GM04504 (cell line): ENCODE data around the gene DENND10.
"Not testable (repeated sequence)": the region's sequence is repeated elsewhere in the genome, so short reads cannot be mapped to it uniquely, and the experiment has no call there.

Experiments used
- DNase-seq: peaks from one replicate; pipeline ENCODE4 v3.0.0-alpha.2; 2012; ENCODE audit warnings: low read depth

DENND10 gene, protein sequence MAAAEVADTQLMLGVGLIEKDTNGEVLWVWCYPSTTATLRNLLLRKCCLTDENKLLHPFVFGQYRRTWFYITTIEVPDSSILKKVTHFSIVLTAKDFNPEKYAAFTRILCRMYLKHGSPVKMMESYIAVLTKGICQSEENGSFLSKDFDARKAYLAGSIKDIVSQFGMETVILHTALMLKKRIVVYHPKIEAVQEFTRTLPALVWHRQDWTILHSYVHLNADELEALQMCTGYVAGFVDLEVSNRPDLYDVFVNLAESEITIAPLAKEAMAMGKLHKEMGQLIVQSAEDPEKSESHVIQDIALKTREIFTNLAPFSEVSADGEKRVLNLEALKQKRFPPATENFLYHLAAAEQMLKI

DNA sequence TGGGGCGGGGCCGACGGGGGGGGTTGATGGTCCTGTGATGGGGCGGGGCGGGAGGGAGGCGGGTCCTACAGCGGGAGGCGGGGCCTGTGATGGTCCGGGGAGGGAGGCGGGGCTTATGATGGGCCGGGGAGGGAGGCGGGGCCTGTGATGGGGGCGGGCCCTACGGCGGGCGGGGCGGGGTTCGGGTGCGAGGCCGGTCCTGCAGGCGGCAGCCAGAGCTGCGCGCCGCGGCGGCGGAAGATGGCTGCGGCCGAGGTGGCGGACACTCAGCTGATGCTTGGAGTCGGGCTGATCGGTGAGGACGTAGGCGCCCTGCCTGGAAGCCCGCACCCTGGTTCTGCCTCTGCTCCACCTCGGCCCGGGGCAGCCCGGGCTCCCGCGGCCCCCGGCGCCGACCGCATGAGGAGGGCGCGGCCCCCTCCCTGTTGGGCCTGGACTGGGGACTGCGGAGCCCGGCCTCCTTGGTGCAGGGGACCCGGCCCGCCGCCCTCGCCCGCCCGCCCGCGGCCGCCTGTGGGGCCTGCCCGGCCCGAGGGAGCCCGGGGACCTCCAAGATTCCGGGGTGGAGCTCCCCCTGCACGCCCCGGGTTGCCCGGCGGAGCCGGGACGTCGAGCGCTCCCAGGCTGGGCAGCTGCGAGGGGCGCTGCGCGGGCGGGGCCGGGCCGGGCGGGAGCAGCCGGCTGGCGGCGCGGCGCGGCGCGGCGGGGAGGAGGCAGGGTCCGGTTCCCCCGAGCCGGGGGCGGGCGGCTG lies at the start of gene DENND10:
DENND10 (plus strand) TSS at position 211 of the 751 bp plus-strand sequence; CDS start at position 241, 30 bp downstream.
- no peak for DNase-seq

DNA sequence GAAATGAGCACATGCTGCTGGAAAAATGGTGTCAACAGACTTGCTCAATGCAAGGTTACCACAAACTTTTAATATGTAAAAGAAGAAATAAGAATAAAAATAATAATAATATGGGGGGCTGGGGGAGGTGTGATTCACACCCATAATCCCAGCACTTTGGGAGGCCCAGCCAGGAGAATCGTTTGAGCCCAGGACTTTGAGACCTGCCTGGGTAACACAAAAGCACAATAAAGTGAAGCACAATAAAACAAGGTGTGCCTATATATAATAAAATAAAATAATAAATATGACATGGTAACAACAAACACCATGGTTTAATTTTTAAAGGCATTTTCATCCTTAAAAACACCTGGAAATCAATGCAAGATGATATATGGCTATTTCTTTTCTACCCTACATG lies 48.4 kb upstream of the DENND10 start:
- DNase-seq: no peak

DNA sequence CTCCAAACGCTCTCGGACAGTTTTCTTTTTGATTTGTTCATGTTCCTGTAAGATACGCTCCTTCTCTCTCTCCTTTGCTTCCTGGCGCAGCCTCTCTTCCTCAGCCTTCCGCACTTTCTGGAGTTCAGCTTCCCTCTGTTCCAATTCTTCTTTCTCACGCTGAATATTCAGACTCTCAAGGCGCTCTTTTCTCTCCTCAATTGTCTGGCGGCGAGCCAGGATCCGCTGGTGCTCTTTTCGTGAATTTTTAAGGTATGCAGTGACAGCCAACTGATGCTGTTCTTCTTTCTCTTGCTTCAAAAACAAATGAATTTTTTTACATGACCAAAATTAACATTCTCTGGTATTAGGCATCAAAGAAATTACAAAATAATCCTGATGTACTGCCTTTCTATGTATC lies 45.9 kb upstream of the DENND10 start:
- DNase-seq: no peak

DNA sequence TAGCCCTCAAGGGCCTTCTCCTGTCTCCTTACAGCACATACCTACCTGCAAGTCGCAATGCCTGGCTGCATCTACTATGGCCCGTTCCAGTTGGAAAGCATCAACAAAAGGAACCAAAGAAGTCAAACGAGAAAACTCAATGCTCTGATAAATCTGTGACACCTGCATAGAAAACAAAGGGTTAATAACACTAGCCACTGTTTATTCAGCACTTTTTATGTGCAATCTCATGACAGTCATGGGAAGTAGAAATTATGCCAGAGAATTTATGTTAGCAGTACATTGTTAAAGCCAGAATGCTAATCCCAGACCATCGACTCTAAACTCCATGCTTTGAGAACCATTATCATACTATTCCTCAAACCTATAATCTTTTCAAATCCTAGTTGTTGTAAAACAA lies 44.4 kb upstream of the DENND10 start:
- no peak for DNase-seq

DNA sequence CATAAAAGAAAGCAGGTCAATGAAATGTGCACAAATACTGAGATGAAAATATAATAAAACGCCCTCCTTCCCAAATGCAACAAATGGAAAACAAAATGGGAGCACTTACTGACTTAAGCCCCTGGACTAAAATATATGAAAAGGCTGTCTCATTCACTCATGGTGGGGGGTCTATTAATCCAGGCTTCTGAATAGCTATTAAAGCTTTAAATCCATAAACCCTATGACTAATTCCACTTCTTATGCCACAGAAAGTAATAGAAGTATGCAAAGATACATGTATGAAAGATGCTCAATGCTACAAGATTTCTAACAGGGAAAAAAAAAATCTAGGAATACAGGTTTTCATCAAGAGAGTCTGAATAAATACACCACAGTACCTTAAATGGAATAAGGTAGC lies 43.8 kb upstream of the DENND10 start:
- DNase-seq: no peak

DNA sequence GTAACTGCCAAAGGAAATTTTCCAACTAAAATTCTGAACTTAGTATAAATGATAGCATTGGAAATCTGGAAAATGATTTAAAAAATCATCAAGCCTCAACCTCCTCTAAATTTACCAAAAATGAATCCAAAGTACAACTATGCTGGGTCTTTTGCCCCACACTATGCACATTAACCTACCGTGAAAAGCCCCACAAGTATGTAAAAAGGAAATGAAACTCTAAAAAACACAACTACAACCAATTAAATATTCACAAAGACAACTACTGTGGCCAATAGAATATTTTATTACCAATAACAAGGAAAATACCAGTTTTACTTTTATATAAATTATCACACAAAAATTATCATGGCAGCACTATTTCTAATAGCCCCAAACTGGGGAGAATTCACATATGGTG lies 42.6 kb upstream of the DENND10 start:
- no peak for DNase-seq

DNA sequence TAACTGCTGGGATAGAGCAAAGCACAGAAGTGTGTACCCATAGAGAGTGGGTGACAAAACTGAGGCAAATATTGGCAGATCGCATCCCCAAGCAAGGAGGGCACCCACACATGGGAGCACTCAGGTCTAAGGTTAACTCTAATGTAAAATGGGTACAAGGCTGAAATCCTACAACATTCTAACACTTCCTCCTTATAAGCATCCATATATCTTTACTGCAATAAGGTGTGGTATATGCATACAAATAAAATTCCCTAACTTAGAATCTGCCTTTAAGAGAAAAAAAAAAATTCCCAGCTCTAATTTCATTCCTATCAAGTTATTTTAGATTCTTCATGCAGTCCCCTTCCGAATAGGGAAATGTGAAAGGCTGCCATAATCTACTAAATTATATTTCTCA lies 42.0 kb upstream of the DENND10 start:
- no peak for DNase-seq

DNA sequence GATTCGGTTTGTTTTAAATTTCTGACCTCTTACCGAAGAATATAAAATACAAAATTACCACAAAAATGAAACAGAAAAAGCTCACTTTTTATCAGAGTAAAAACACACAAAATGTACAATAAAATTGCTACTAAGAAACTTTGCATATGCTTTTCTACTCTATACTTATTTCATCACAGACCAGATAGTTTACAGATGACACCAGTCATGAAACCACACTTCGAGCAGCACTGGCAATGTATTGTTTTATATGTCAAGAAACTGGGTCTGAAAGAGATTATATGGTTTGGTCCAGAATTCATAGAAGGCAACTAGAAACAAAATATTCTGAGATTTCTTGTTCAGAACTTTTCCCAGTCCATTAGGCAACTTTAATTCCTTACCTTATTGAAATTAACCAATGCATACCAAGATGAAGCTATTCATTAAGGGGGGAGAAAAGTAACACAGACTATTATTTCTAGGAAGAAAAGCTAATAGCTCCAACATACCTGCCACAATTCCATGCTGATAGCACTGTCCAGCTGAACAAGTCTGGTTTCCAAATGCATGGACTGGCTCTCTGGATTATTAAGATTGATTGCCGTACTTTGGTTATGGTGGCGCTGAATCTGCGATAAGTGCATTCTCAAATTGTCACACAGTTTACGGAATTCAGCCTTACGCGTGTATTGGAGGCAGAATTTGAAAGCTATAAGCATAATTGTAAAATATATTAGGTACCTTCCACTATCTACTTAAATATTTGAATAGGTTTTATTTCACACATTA lies 33.3 kb upstream of the DENND10 start:
- DNase-seq: no peak

DNA sequence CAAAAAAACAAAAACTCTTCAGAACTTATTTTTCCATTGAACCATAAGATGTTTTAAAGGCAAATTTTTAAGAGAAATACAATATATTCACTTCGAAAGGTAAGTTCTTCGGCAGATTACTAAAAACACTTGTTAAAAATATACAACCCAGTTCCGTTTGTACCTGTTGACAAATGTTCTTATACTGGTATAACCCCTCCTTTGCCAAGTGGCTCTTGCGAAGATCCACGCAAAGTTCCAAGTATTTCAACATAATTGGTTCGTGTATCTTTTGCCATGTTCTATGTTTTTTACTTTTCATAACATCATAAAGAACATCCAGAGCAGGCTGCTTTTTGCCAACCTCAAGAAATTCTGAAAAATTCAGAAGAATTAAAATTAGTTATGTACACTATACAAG lies 30.3 kb upstream of the DENND10 start:
- no peak for DNase-seq

DNA sequence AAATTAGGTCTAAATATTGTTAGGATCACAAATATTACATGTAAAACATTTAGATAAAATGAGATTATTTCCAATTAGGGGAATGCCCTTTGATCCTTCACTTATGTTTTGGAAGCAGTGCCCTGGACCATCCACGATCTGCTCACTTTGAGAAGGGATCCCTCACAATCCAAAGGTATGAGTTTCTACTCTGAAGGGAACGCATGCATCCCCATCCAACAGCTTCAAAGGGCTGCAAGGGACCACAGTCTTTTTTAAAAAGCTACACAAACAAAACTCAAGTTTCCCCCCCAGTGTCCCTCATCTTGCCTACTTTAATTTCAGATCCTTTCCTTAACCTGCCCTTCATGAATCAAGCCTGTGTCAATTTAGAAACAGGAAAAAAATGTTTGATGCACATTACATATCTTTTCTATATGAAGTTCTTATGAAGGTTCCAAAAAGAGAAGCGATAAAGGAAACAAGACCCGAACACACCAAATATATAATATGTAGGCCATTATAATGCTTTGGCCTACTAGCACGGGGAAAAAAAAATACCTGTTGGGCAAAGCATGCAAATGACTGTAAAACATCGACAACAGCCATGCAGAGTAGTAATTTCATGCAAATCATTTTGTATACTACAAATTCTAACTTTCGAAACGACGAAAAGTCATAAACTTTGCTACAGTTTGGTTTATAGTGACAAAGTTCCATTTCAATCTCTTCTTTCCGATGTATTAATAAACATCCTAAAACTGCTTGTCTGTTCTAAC lies 25.3 kb upstream of the DENND10 start:
- no peak for DNase-seq

DNA sequence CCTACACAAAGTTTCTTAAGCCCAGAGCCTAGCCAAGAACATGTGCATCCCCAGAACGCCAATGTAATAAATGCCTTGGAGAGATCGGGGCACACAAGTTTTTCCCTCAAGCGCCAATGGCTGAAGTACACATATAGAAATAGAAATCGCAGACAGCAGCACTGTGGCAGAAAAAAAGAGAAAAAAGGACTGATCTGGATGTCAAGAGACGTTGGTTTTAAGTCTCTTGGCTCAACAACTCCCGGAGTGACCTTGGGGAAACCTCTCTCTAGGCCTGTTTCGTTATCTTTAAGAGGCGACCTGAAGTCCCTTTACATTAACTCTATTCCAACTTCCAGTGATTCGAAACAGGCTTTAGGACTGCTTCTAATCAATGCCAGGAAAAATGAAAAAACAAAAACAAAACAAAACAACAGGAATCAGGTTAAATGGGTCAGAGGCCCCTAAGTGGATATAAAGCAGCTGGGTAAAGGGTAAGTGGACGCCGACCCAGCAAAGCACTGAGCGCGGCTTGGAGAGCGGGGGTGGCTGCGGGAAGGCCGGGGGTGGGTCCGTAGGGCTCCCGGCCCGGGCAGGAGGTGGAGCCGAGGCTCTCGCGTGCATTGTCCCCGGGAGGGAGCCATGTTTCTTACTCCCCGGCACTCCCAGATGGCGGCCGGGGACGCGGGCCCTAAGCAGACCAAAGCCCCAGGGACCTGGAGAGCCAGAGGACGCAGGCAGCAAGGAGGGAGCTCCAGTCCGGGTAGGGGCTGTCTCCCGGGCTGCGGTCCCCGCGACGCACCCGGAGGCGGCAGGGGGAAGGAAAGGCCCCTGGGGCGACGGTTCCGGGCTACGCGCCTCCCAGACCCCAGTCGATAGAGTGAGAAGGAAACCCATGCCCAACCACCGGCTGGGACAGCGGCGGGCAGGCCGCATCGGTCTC lies 24.1 kb upstream of the DENND10 start:
- peak; percentile 53 for DNase-seq

DNA sequence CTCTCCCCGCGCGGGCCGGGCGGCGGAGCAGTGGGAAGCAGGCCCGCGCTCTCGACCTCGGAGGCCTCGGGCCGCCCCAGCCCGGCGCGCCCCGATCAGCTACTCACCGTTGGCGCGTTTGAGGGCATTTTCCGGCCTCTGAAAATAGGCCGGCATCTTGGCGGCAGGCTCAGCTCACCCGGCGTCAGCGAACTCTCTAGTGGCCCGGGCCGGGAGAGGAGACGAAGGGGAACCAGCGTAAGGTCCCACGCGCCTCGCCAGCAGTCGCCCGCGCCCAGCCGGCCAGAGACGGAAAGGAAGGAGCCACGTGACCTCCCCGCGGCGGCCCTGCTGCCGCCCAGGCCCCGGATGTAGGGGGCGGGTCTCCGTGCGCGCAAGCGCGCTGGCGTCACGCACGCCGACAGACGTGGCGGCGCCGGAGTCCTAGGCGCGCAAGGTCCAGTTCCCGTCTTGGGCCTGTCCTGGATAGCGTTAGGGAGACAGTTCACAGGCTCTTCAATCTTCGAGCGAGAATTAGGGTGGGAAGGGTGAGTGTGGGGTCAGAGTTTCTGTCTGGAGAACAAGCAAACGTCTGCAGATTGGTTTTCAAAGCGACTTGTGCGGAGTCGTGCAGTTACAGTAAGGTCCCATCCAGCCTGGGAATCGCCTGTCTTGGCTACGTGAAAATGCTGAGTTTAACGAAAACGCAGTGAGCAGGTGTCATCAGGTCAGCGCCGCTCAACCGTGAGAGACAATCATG lies 23.2 kb upstream of the DENND10 start, which contains the start of gene EIF3A:
EIF3A (minus strand) TSS at position 297 of the 739 bp plus-strand sequence; CDS start at position 156, 141 bp downstream.
- peak; percentile 85 for DNase-seq

DNA sequence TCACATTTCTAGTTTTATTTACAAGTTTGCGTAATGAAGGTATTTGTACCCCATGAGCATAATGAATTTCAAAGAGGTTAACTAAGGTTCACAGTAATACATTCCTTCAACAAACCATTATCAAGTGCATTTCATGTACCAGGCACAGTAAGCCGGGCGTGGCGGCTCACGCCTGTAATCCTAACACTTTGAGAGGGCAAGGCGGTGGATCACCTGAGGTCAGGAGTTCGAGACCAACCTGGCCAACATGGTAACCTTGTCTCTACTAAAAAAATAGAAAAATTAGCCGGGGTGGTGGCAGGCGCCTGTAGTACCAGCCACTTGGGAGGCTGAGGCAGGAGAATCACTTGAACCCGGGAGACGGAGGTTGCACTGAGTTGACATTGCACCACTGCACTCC lies 19.0 kb upstream of the DENND10 start:
- no peak for DNase-seq

DNA sequence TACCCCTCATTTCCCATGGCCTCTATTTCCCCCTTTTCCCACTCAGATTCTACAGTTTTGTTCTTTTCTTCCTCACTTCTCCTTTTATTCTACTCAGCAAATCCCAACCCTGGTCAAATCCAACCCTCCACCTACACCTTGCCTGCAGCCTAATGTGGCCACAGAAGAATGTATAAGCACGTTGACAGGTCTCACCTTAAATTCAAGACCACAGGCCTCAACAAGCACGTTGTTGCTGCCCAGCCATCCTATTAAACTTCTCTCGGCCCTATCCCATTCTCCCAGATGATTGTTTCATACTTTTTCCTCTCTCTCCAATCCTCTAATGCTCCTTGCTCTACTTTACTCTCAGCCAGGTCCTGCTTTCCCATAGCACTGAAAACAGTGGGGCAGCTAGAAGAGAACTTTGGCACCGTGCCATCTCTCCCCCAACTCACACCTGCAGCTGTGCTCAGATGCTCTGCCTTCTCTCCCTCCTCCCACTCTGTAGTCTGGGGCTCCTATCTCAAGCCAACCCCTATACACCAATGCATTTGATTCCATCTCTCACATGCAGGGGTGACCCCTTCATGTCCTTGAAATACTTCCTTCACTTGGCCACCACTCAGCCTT lies 16.5 kb upstream of the DENND10 start:
- DNase-seq: no peak

DNA sequence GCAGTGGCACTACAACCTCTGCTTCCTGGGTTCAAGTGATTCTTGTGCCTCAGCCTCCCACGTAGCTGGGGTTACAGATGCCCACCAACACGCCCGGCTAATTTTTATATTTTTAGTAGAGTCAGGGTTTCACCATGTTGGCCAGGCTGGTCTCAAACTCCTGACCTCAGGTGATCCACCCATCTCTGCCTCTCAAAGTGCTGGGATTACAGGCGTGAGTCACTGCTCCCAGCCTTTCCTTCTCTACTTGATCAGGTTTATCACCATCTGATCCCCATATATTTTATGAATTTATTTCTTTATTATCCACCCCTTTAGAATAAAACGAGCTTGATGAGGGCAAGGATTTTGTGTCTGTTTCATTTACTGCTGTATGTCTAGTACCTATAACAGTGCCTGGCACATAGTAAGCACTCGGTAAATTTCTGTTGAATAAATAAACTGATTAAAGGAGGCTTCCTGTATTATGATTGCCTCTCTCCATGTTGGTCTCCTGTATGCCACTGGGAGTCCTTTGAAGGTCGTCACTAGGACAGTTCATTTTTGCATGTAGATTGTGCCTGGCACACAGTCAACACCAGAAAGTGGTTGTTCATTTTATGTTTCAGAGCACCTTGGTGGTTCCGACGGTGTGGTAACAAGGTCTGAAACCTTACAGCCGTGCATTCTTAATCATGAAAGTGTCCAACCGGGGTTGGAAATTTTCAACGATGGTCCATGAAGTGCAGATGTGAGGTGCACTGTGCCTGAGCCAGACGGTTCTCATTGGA lies 13.7 kb upstream of the DENND10 start:
- no peak for DNase-seq

DNA sequence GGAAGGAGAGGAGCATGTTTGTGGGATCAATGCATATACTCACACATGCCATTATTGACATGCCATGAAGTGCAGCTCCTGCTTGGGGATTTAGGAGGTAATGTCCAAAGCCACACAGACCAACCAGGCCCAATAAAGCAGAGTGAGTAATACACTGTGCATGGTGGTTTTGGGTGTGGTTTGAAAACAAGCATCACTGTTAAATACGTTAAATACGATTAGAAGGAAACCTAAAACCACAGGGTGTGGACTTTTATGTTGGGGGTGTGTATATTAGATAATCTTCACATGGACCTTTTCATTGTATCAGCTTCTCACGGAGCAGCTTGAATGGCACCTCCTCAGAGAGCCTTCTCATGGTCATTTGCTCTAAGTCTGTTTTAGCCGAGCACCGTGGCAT lies 12.9 kb upstream of the DENND10 start:
- DNase-seq: peak; percentile 38

DNA sequence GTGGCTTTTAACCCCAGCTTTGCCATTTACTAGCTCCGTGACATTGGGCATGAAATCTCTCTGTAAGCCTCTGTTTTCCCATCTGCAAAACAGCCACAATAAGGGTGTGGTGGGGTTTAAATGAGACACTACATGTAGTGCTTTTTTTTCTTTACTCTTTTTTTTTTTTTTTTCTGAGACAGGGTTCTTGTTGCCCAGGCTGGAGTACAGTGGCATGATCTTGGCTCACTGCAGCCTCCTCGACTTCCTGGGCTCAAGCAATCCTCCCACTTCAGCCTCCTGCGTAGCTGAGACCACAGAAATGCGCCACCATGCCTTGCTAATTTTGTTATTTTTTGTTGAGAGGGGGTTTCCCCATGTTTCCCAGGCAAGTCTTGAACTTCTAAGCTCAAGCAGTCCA lies 8.3 kb upstream of the DENND10 start:
- DNase-seq: no peak

DNA sequence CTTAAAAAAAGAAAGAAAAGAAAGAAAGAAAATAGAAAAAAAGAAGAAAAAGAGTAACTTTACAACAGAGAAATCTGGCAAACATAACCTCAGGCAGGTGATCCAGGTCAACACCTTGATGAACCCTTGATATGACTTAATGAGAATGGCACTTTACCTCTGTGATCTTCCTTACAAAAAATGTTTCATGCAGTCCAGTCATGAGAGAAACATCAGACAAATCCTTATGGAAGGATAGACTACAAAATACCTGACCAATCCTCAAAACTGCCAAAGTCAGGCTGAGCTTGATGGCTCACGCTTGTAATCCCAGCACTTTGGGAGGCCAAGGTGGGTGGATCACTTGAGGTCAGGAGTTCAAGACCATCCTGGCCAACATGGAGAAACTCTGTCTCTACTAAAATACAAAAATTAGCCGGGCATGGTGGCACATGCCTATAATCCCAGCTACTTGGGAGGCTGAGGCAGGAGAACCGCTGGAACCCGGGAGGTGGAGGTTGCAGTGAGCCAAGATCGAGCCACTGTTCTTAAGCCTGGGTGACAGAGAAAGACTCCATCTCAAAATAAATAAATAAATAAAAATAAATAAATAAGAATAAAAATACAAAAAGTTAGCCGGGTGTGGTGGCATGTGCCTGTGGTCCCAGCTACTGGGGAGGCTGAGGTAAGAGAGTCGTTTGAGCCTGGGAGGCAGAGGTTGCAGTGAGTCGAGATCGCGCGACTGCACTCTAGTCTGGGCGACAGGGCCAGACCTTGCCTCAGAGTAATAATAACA lies 7.1 kb upstream of the DENND10 start:
- DNase-seq: not testable (repeated sequence)
